GM18868 (cell line): ENCODE measurements around the gene SLC25A41.

Experiments used
- ATAC-seq: cut with Tn5 transposase; IDR thresholded peaks from one replicate; pipeline ENCODE4 v1.9.1; 2021; ENCODE audit warnings: mild to moderate bottlenecking, moderate library complexity; ENCODE audit not compliant: unreplicated experiment

SLC25A41 gene

GRCh38 chr19:6376512-6377190, 56.9 kb downstream of the SLC25A41 start:
- no peak for ATAC-seq
